GM21786 (cell line): ENCODE data around the gene SLC16A4.
"Not testable (repeated sequence)": the region's sequence is repeated elsewhere in the genome, so short reads cannot be mapped to it uniquely, and the experiment has no call there.

Experiments
- ATAC-seq: cut with Tn5 transposase; IDR thresholded peaks from one replicate; pipeline ENCODE4 v1.9.1; 2021; ENCODE audit not compliant: unreplicated experiment

The SLC16A4 gene

GRCh38 chr1:110390692-110391245 lies at the start of gene SLC16A4:
Gene SLC16A4 (minus strand): TSS chr1:110391026. CDS start chr1:110389323, 1,703 bp downstream.
- ATAC-seq: no peak

DNA sequence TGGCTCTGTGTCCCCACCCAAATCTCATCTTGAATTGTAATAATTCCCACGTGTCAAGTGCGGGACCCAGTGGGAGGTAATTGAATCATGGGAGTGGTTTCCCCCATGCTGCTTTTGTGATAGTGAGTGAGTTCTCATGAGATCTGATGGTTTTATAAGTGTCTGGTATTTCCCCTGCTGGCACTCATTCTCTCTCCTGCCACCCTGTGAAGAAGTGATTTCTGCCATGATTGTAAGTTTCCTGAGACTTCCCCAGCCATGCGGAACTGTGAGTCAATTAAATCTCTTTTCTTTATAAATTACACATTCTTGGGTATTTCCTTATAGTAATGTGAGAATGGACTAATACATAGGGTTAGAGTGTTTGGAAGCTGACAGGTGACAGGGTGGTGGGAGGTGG lies 49.0 kb upstream of the SLC16A4 start:
- not testable (repeated sequence) for ATAC-seq

GRCh38 chr1:110438893-110439292 lies 48.1 kb upstream of the SLC16A4 start:
- no peak for ATAC-seq

DNA sequence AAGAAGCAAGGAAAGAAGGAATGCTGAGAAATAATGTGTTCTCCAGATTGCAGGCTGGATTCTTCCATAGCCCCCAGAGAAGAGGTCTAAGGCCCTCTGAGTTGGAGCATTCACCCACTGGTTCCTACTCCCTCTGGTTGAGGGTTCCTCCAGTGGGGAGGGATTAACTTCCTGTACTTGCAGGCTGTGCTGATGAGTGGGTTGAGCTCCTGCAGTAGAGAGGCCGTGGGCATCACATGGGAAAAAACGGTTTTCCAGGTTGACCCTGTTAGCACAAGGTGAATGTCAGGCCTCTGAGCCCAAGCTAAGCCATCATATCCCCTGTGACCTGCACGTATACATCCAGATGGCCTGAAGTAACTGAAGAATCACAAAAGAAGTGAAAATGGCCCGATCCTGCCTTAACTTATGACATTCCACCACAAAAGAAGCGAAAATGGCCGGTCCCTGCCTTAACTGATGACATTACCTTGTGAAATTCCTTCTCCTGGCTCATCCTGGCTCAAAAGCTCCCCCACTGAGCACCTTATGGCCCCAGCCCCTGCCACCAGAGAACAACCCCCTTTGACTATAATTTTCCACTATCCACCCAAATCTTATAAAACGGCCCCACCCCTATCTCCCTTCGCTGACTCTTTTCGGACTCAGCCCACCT lies 46.9 kb upstream of the SLC16A4 start:
- ATAC-seq: not testable (repeated sequence)

DNA sequence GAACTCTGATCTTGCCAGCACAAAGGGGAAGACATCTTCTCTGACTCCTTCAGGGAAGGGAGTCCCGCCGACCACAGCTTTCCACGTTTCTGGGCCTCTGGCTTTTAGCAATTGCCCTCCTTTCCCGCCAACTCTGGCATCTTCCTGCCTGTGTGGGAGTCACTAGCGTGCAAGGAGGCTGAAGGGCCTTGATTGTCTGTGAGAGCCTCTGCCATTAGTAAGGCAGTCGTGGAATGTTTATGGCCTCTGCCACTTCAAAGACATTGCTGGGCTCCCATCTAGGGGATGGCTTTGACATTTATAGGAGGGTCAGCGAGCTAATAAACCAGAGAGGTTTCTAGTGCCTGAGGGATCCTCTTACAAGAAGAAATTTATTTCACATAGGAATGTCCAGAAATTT lies 45.8 kb upstream of the SLC16A4 start:
- no peak for ATAC-seq

- ATAC-seq: no peak
Observed at GRCh38 chr1:110434946-110435345, 44.1 kb upstream of the SLC16A4 start.

- ATAC-seq: no peak
Observed at GRCh38 chr1:110433803-110434202, 43.0 kb upstream of the SLC16A4 start.

DNA sequence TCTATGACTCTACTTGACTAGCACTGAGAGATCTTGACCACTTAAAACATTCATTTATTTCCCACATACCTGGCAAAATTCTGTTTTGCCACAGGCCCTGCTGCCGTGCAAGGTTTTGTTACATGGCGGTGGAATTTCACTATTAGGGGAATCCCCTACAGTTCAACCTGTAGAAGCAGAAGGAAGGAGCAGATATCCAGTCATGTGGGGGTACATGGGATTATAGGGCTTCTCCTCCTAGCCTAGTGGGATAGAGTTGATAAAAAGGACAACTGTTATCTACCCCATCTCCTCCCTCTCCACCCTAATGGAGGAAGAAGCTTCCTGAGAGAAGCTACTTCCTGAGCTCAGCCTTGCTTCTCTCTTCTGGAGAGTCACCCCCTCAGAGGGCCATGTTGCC lies 42.4 kb upstream of the SLC16A4 start:
- no peak for ATAC-seq

DNA sequence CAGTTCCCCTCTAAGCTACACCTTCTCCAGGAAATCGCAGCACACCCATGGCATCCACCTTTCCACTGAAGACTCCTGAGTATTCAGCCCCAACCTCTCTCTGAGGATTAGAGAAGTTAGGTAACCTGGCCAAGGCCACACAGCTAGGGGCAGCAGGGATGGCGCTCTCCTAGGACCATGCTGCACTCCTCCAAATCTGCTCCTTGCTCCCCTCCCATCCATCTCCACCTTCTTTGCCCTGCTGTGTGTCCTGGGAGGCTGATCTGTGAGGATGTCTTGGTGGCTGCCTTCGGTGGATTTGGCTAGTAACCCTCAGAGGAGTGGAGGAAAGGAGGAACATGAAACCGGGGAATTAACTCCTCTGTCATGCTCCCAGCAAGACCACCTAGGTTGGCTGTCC lies 40.1 kb upstream of the SLC16A4 start:
- no peak for ATAC-seq

- ATAC-seq: no peak
Observed at GRCh38 chr1:110430366-110430765, 39.5 kb upstream of the SLC16A4 start.

DNA sequence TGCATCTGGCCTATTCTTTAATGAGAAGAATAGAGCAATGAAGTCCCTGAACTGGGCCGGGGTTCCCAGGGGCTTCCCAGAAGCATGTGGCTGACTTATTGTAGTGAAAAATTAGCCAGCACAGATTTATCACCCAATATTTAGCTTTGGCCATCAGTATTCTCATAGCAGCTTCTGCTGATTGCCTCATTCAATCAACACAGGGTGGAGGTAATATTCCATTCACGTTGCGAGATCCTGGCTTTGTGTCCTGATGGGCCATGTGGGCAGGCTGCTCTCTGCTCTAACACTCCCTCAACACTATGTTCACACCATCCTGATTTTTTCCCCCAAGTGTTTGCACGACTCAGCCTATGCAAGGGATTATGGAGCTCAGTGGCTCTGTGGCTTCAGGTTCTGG lies 38.1 kb upstream of the SLC16A4 start:
- ATAC-seq: no peak

DNA sequence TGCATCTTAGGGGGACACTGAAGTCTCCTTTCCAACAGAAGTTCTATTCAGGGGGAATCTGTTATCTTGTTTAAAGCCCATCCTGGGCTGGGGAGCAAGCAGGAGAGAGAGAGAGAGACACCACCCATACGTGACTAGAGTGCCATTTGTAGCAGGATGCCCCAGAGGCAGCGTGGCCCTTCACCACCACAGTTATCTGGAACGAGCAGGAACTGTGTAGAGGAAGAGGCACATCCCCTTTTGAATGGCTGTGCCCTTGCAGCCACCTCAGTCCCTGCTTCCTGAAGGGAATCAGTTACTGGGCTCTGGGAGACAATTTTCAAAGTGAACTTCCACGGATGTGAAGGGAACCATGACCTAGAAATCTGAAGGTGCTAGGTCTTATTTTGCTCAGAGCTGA lies 36.0 kb upstream of the SLC16A4 start:
- no peak for ATAC-seq

GRCh38 chr1:110425612-110426152 lies 34.9 kb upstream of the SLC16A4 start:
- ATAC-seq: no peak

GRCh38 chr1:110424699-110425611 lies 34.1 kb upstream of the SLC16A4 start:
- no peak for ATAC-seq

GRCh38 chr1:110420874-110421793 lies 30.3 kb upstream of the SLC16A4 start:
- no peak for ATAC-seq

DNA sequence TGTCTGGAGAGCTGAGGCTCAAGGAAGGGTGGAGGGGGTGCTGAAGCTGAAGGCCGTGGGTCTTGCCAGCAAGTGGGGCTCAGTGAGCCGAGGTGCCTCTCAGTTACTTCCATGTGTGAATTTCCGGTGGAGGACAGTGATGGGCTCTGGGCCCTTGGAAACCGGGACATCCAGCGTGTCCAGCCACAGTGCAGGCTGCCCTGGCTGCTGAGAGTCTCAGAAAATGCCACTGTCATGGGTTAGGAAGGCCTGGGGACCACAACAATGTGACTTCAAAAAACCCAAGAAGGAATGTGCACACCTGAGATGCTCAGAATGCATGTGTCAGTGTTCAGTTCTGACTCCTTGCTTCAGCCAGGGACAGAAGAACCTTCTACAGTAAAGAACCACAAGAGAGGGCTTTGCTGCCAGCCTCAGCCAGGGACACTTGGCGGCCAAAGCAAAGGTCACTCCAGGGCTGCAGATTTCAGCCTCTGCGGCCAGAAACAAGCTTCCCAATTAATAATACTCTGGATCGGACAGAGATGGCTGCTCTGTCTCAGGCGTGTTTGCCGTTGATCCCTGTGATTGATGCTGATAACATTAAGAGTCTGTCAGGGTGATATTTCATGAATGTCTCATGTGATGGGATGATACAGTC lies 29.3 kb upstream of the SLC16A4 start:
- no peak for ATAC-seq

GRCh38 chr1:110418729-110419128 lies 27.9 kb upstream of the SLC16A4 start:
- no peak for ATAC-seq

DNA sequence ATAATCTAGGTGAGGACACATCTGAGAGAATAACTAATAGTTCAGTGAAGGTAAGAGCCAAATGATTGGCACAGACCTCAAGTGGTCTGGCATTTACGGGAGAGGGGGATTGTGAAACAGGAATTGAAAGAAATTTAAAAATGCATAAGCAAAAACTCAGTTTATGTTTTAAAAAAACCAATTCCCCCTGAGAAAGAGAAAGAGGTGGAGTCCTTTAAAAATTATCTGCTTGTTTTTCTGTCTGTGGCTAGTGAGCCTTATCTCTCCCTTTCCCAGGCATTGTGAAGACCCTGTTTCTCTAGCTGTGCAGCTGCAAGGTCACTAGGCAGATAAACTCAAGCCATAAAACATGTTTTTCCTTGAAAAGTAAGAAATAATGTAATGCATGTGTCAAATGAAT lies 22.2 kb upstream of the SLC16A4 start:
- ATAC-seq: not testable (repeated sequence)

DNA sequence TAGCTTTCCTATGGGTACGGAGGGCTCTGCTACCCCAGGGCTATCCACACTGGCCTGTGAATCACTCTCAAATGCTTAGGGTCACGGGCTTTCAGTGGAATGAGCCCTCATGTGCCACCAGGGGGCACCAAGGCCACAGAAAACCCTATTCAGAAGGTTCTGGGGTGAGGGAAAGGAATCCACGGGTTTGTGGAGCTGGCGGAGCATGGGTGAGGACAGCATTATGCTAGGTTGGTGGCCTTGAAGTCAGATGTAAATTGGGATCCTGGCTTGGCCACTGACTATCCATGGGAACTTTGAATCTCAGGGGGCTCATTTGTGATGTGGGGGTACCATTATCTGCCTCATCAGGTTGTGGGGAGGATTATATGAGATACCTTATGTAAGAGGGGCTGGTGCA lies 21.8 kb upstream of the SLC16A4 start:
- peak; percentile 46 for ATAC-seq

DNA sequence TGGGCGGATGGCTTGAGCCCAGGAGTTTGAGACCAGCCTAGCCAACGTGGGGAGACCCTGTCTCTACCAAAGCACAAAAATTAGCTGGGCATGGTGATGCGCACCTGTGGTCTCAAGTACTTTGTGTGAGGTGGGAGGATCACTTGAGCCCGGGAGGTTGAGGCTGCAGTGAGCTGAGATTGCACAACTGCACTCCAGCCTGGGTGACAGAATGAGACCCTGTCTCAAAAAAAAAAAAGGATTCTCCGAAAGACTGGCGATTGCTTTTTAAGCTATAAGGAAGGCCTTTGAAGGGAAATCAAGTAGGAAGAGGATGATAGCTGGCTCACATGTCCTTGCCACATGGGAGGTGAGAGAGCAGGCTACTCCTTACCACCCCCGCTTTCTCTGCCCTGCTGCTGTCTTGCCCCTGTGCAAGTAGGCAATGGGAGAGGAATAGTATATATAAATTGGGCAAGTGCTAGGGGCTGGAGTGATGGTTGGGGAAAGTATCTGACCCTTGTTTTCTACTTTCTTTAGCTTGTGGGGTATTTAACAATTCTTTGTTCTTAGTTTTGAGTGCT lies 20.4 kb upstream of the SLC16A4 start:
- ATAC-seq: no peak
